Mucosa of rectum (tissue), 2 donors: ENCODE measurements around the gene PRPF40A.
"Not testable (repeated sequence)": the region's sequence is repeated elsewhere in the genome, so short reads cannot be mapped to it uniquely, and the experiment has no call there.

Experiments used
- H3K27ac ChIP-seq, 2 donors: one replicate each; pipeline ENCODE4 v1.7.0; 2013; ENCODE audit warnings: inconsistent platforms in 2 of 2, low read depth in 2 of 2, low read length in 2 of 2
- H3K27me3 ChIP-seq, 2 donors: one replicate each; pipeline ENCODE4 v1.7.0; 2013; ENCODE audit warnings: low read length in 2 of 2; ENCODE audit not compliant: control insufficient read depth in 2 of 2, insufficient read depth in 2 of 2
- H3K36me3 ChIP-seq, 2 donors: one replicate each; pipeline ENCODE4 v1.7.0; 2013; ENCODE audit warnings: low read length in 2 of 2; ENCODE audit not compliant: control insufficient read depth in 2 of 2, insufficient read depth in 2 of 2
- H3K4me1 ChIP-seq, 2 donors: one replicate each; pipeline ENCODE4 v1.7.0; 2013; ENCODE audit warnings: low read length in 2 of 2, mild to moderate bottlenecking in 1 of 2; ENCODE audit not compliant: control insufficient read depth in 2 of 2, insufficient read depth in 2 of 2
- H3K4me3 ChIP-seq, 2 donors: one replicate each; pipeline ENCODE4 v1.7.0; 2013; ENCODE audit warnings: low read length in 2 of 2
- H3K9ac ChIP-seq, 2 donors: one replicate each; pipeline ENCODE4 v1.7.0; 2013; ENCODE audit warnings: low read length in 2 of 2, low read depth in 1 of 2, mild to moderate bottlenecking in 1 of 2
- H3K9me3 ChIP-seq, 2 donors: one replicate each; pipeline ENCODE4 v1.7.0; 2013; ENCODE audit warnings: low read length in 2 of 2; ENCODE audit not compliant: control insufficient read depth in 2 of 2
- donor health status: healthy.
- donor health status: Normal muscosa, but diverticular disease.

The PRPF40A gene

DNA sequence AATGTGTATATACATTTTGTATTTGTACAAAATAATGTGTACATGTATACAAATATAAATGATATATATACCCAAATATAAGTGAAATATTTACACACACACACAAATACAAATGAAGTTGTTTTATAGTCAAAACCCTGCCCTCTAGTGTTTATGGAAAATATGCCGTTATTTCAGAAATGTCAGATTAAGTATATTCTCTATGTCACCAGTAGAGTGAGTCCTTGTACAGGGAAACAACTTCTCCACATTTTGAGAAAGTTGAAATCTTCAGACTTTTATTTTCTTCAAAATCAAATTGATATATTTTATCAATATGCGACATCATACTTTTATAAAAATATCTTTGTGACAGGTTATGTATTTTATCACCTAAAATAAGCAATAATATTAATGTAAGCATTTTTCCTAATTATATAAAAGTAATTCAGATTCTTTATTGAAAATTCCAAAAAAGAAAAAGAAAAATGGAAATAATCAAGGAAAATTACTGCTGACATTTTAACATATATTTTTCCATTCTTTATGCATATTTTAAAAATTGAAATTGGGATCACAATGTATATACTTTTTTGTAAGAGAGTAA lies 23.6 kb upstream of the PRPF40A start:
- Histone ChIP-seq H3K4me1 (no peaks in the 10 kb centered on the region), H3K27me3 (no peaks in the 10 kb centered on the region), H3K9me3 (no peaks in the 10 kb centered on the region), H3K9ac (no peak overlapping the region), H3K36me3 (peaks cover 16 to 28% of the 10 kb centered on the region in 2 donors), H3K4me3 (no peak overlapping the region), H3K27ac (no peak overlapping the region)

GRCh38 chr2:152739705-152740104 lies 22.4 kb upstream of the PRPF40A start:
- not testable (repeated sequence) for H3K9ac ChIP-seq, H3K4me1 ChIP-seq, H3K4me3 ChIP-seq, H3K27me3 ChIP-seq, H3K27ac ChIP-seq, H3K9me3 ChIP-seq
- peaks cover 16 to 31% of the 10 kb centered on the region in 2 donors for H3K36me3 ChIP-seq

DNA sequence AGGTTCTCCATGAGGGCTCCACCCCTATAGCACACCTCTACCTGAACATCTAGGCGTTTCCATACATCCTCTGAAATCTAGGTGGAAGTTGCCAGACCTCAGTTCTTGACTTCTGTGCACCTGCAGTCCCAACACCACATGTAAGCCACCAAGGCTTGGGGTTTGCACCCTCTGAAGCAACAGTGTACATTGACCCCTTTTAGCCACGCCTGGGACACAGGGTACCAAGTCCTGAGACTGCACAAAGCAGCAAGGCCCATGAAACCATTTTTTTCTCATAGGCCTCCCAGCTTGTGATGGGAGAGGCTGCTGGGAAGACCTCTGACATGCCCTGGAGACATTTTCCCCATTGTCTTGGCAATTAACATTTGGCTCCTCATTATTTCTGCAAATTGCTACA lies 21.2 kb upstream of the PRPF40A start:
- Histone ChIP-seq H3K4me3 (no peak overlapping the region), H3K4me1 (no peaks in the 10 kb centered on the region), H3K27ac (no peak overlapping the region), H3K27me3 (no peaks in the 10 kb centered on the region), H3K9ac (no peak overlapping the region), H3K36me3 (peaks cover 16 to 31% of the 10 kb centered on the region in 2 donors), H3K9me3 (no peaks in the 10 kb centered on the region)

DNA sequence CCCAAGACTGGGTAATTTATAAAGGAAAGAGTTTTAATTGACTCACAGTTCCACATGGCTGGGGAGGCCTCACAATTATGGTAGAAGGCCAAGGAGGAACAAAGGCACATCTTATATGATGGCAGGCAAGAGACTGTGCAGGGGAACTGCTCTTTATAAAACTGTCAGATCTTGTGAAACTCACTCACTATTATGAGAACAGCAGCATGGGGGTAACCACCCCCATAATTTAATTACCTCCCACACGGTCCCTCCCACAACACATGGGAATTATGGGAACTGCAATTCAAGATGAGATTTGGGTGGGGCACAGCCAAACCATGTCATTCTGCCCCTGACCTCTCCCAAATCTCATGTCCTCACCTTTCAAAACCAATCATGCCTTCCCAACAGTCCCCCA lies 20.2 kb upstream of the PRPF40A start:
- H3K36me3 ChIP-seq = peaks cover 12 to 31% of the 10 kb centered on the region in 2 donors
- H3K4me3 ChIP-seq, H3K27ac ChIP-seq, H3K9me3 ChIP-seq, H3K27me3 ChIP-seq, H3K4me1 ChIP-seq, H3K9ac ChIP-seq: not testable (repeated sequence)

- H3K27ac ChIP-seq = no peak overlapping the region
- peaks cover 0 to 4% of the 10 kb centered on the region in 2 donors for H3K36me3 ChIP-seq
- no peak overlapping the region for H3K9ac ChIP-seq
- H3K4me1 ChIP-seq = no peaks in the 10 kb centered on the region
- no peaks in the 10 kb centered on the region for H3K27me3 ChIP-seq
- H3K4me3 ChIP-seq = no peak overlapping the region
- no peaks in the 10 kb centered on the region for H3K9me3 ChIP-seq
Observed at GRCh38 chr2:152730591-152731333, 13.5 kb upstream of the PRPF40A start.

- no peak overlapping the region for H3K9ac ChIP-seq
- no peaks in the 10 kb centered on the region for H3K4me1 ChIP-seq
- H3K9me3 ChIP-seq = no peaks in the 10 kb centered on the region
- no peak overlapping the region for H3K4me3 ChIP-seq
- no peaks in the 10 kb centered on the region for H3K27me3 ChIP-seq
- H3K36me3 ChIP-seq = peaks cover 0 to under 1% of the 10 kb centered on the region in 2 donors
- H3K27ac ChIP-seq = no peak overlapping the region
Observed at GRCh38 chr2:152729844-152730243, 12.6 kb upstream of the PRPF40A start.

DNA sequence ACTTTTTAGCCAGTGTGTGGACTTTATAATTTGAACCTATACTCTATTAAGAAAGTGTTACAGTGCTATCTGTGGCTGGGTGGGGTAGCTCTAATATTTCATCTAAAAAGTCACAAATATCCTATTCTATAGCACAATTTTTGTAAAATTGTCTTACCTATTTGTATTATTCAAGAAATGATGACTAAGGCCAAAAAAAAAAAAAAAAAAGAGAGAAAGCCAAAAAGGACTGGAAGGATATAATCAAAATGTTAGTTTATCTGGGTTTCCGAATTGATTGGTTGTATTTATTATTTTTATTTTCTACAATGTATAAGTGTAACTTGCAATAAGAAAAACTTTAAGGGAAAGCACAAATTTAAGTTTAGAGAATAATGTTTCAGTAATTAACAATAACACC lies 6.7 kb upstream of the PRPF40A start:
- H3K27ac ChIP-seq = no peak overlapping the region
- no peak overlapping the region for H3K4me3 ChIP-seq
- H3K9me3 ChIP-seq = no peaks in the 10 kb centered on the region
- no peak overlapping the region for H3K9ac ChIP-seq
- no peaks in the 10 kb centered on the region for H3K27me3 ChIP-seq
- H3K36me3 ChIP-seq = peaks cover 3 to 4% of the 10 kb centered on the region in 2 donors
- H3K4me1 ChIP-seq = peaks cover 7 to 8% of the 10 kb centered on the region in 2 donors

GRCh38 chr2:152722639-152723038 lies 5.4 kb upstream of the PRPF40A start:
- H3K27me3 ChIP-seq, H3K9me3 ChIP-seq, H3K27ac ChIP-seq, H3K4me3 ChIP-seq, H3K4me1 ChIP-seq, H3K9ac ChIP-seq, H3K36me3 ChIP-seq: not testable (repeated sequence)

DNA sequence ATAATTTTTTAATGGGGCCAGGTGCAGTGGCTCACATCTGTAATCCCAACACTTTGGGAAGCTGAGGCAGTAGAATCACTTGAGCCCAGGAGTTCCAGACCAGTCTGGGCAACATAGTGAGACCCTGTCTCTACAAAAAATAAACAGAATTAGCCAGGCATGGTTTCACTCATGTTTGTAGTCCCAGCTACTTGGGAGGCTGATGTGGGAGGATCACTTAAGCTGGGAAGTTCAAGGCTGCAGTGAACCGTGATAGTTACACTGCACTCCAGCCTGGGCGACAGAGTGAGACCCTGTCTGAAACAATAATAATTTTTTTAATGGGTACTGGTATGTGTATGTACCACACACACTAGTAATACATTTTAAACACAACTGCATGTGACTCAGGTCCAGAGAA lies 3.5 kb upstream of the PRPF40A start:
- Histone ChIP-seq H3K36me3 (peaks cover 3 to 4% of the 10 kb centered on the region in 2 donors), H3K4me1 (peaks cover 14 to 16% of the 10 kb centered on the region in 2 donors), H3K4me3 (peak overlapping the region in 1 of 2 donors; percentile 27), H3K27me3 (no peaks in the 10 kb centered on the region), H3K27ac (no peak overlapping the region), H3K9ac (no peak overlapping the region), H3K9me3 (no peaks in the 10 kb centered on the region)

DNA sequence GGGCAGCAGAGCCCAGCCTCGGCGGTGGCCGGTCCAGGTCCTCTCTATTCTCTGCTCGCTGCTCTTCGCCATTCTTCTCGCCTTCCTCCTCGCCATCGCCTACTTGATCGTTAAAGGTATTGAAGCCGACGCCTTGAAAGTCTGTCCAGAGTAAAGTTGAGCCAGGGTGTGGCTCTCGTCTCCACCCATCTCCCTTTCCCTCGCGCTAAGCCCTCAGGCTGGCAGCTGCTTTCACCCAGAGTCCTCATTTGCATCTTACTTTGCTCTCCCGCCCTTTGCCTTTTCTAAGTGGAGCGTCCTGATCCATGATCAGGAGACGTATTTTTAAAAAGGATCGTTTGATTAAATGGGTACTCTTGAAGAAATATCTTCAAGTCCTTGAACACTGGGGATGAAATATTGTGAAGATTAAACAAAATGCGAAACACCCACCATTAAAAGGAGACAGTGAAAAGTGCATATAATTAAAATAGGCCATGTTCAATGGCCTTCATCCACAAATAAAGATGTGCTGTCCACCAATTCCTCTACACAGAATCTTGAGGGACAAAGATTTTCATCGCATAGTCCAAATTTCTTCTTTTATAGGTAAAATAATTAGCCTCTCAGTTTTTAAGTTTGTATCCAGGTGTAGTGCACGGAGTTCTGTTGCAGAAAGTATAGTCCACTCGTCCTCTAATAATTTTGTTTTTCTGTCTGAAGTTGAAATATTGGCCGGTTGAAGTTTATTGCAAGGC lies 1.8 kb upstream of the PRPF40A start:
- Histone ChIP-seq H3K4me1 (peaks cover 15 to 17% of the 10 kb centered on the region in 2 donors), H3K27ac (peak overlapping the region; percentile 99 to 100), H3K4me3 (peak overlapping the region; percentile 99 to 100), H3K9ac (peak overlapping the region; percentile 79 to 90), H3K9me3 (no peaks in the 10 kb centered on the region), H3K27me3 (no peaks in the 10 kb centered on the region), H3K36me3 (peaks cover 3 to 5% of the 10 kb centered on the region in 2 donors)
